NCI-H1694 (cell line): ENCODE measurements around the gene DDX46.
"Not testable (repeated sequence)": the region's sequence is repeated elsewhere in the genome, so short reads cannot be mapped to it uniquely, and the experiment has no call there.

ENCODE experiments used
- DNase-seq: peaks from one replicate; lab custom pipeline; 2025; lab: John Stamatoyannopoulos, UW

Gene DDX46

GRCh38 chr5:134758504-134759341, at the start of gene DDX46:
DDX46 (plus strand) TSS chr5:134758779; CDS start chr5:134758939, 160 bp downstream.
- DNase-seq: peak; percentile 79

- no peak for DNase-seq
These were observed 44.5 kb upstream of the DDX46 start for GRCh38 chr5:134714120-134714519.

- no peak for DNase-seq
These were observed 44.0 kb upstream of the DDX46 start for GRCh38 chr5:134714541-134714940.

GRCh38 chr5:134715466-134715865, 43.1 kb upstream of the DDX46 start:
- DNase-seq: not testable (repeated sequence)

GRCh38 chr5:134724872-134725271, 33.7 kb upstream of the DDX46 start:
- DNase-seq: no peak

- DNase-seq: no peak
These were observed 25.8 kb upstream of the DDX46 start for GRCh38 chr5:134732819-134733218.

- DNase-seq: no peak
These were observed 23.3 kb upstream of the DDX46 start for GRCh38 chr5:134735243-134735642.

- no peak for DNase-seq
These were observed 22.3 kb upstream of the DDX46 start for GRCh38 chr5:134736173-134736812.

GRCh38 chr5:134738133-134738962, 20.2 kb upstream of the DDX46 start, which contains the start of gene CAMLG:
CAMLG (plus strand) TSS chr5:134738548; CDS start chr5:134738621, 73 bp downstream.
- peak; percentile 95 for DNase-seq

- peak; percentile 3 for DNase-seq
These were observed 19.5 kb upstream of the DDX46 start for GRCh38 chr5:134738963-134739661.

GRCh38 chr5:134741052-134741451, 17.5 kb upstream of the DDX46 start:
- DNase-seq: no peak

GRCh38 chr5:134742134-134742533, 16.4 kb upstream of the DDX46 start:
- no peak for DNase-seq

GRCh38 chr5:134749415-134749814, 9.2 kb upstream of the DDX46 start:
- no peak for DNase-seq

- DNase-seq: no peak
These were observed 439 bp upstream of the DDX46 start for GRCh38 chr5:134758176-134758503.

- DNase-seq: not testable (repeated sequence)
These were observed 9.1 kb downstream of the DDX46 start for GRCh38 chr5:134767528-134768291.

- no peak for DNase-seq
These were observed 10.6 kb downstream of the DDX46 start for GRCh38 chr5:134769206-134769605.

- no peak for DNase-seq
These were observed 14.0 kb downstream of the DDX46 start for GRCh38 chr5:134772461-134773125.

- no peak for DNase-seq
These were observed 18.8 kb downstream of the DDX46 start for GRCh38 chr5:134777366-134777765.

- DNase-seq: no peak
These were observed 25.8 kb downstream of the DDX46 start for GRCh38 chr5:134784241-134784920.
